ENCODE measurements around the gene CTCFL.
A peak's percentile ranks its signal among the peaks of the same experiment; 100 is the strongest.
"Not testable (repeated sequence)": the region's sequence is repeated elsewhere in the genome, so short reads cannot be mapped to it uniquely, and the experiment has no call there.

The CTCFL gene

GRCh38 chr20:57535297-57535696 is 10.4 kb upstream of the CTCFL start:
- DNase-seq: no peak

GRCh38 chr20:57532104-57532503 is 7.2 kb upstream of the CTCFL start:
- no peak for DNase-seq

- no peak for DNase-seq
Measured at GRCh38 chr20:57530327-57530981, 5.5 kb upstream of the CTCFL start.

GRCh38 chr20:57529810-57530209 is 4.9 kb upstream of the CTCFL start:
- DNase-seq: no peak

GRCh38 chr20:57529160-57529585 is 4.2 kb upstream of the CTCFL start:
- no peak for DNase-seq

GRCh38 chr20:57528148-57528547 is 3.2 kb upstream of the CTCFL start:
- no peak for DNase-seq

- no peak for DNase-seq
Measured at GRCh38 chr20:57527728-57528127, 2.8 kb upstream of the CTCFL start.

GRCh38 chr20:57526885-57527460 is 2.0 kb upstream of the CTCFL start:
- DNase-seq: no peak

- DNase-seq: no peak
Measured at GRCh38 chr20:57526087-57526884, 1.3 kb upstream of the CTCFL start.

GRCh38 chr20:57525328-57526086 is 567 bp upstream of the CTCFL start:
- no peak for DNase-seq

- DNase-seq: no peak
Measured at GRCh38 chr20:57523782-57524181, 1.2 kb downstream of the CTCFL start.

GRCh38 chr20:57522380-57523140 is 2.4 kb downstream of the CTCFL start:
- DNase-seq: no peak

GRCh38 chr20:57517904-57518303 is 7.0 kb downstream of the CTCFL start:
- DNase-seq: no peak

- DNase-seq: no peak
Measured at GRCh38 chr20:57514273-57514751, 10.6 kb downstream of the CTCFL start.

GRCh38 chr20:57513199-57513598 is 11.7 kb downstream of the CTCFL start:
- DNase-seq: no peak

GRCh38 chr20:57512432-57512831 is 12.5 kb downstream of the CTCFL start:
- DNase-seq: no peak

GRCh38 chr20:57511709-57512108 is 13.2 kb downstream of the CTCFL start:
- DNase-seq: not testable (repeated sequence)

GRCh38 chr20:57509665-57510237 is 15.2 kb downstream of the CTCFL start:
- peak; percentile 11 for DNase-seq

GRCh38 chr20:57508831-57509230 is 16.1 kb downstream of the CTCFL start:
- no peak for DNase-seq

- no peak for DNase-seq
Measured at GRCh38 chr20:57508381-57508780, 16.6 kb downstream of the CTCFL start.

- no peak for DNase-seq
Measured at GRCh38 chr20:57507477-57507876, 17.5 kb downstream of the CTCFL start.

GRCh38 chr20:57505979-57506378 is 19.0 kb downstream of the CTCFL start:
- DNase-seq: no peak
